Lower leg skin (tissue), 4 donors: ENCODE results near the gene PLA2G4F. TPM values are rescaled to one million over a fixed set of nuclear protein-coding genes. Genes with fewer than 3 reads are reported as not detected.

ENCODE experiments used
- DNase-seq, 2 donors: peaks; one replicate each; pipeline ENCODE4 v3.0.0-alpha.2; 2019; ENCODE audit warnings: low spot score in 2 of 2
- H3K4me3 ChIP-seq: fragments of 200-600 bp; sonication (generic); 2 replicates; pipeline ENCODE4 v1.5.1; 2017; ENCODE audit warnings: mild to moderate bottlenecking, low read depth; ENCODE audit not compliant: poor library complexity, severe bottlenecking
- CTCF ChIP-seq, 3 donors: fragments of 450-650 bp; IDR thresholded peaks; one replicate each; pipeline ENCODE4 v1.5.1; 2016; ENCODE audit warnings: antibody characterized with exemption in 3 of 3, mild to moderate bottlenecking in 3 of 3, moderate library complexity in 2 of 3
- POLR2A ChIP-seq, 2 donors: fragments of 450-650 bp; IDR thresholded peaks; one replicate each; pipeline ENCODE4 v1.6.1; 2016 to 2017; ENCODE audit warnings: antibody characterized with exemption in 2 of 2, mild to moderate bottlenecking in 1 of 2, moderate library complexity in 1 of 2
- WGBS, 2 donors: methylation state at CpG; one replicate each; pipeline ENCODE4 v1.1.5; 2018; 5-methylcytosine and 5-hydroxymethylcytosine counted together
- intact Hi-C: fragments of 100-400 bp; cut with DNase I; formaldehyde crosslinking; loops from one replicate; pipeline ENCODE4 v1.15.0; 2023; ENCODE audit warnings: low total_unique reads
- total RNA-seq, 4 donors: library from RNA; depleted of rRNA; stranded (reverse); fragments of >200 nt; gene quantifications; one replicate each; pipeline ENCODE4 v1.1.0, GENCODE V29; 2016

Gene PLA2G4F
- 100 to 1,000 TPM; 117 to 176 (median 170) TPM for total RNA-seq

- WGBS, 2 donors: 42 to 59% methylated on average over 7 to 8 of the region's 8 CpGs
- peak within 1 kb of the TSS; percentile 0 for H3K4me3 ChIP-seq
- intact Hi-C loops: no loop called here
- DNase-seq: peak in 1 of 2 donors; percentile 83
- TF ChIP-seq CTCF (IDR thresholded peaks at IDR 0.05) (no peak), POLR2A (IDR thresholded peaks at IDR 0.05) (no peak)
Measured at GRCh38 chr15:42156243-42156922, at the start of gene PLA2G4F. TSS of gene PLA2G4F (minus strand) at chr15:42156636. CDS start at chr15:42156549, 87 bp downstream.

- H3K4me3 ChIP-seq: no peak overlapping the region
- WGBS, 2 donors: 90 to 94% methylated on average over 3 of the region's 3 CpGs
- DNase-seq: no peak
- TF ChIP-seq POLR2A (IDR thresholded peaks at IDR 0.05) (no peak), CTCF (IDR thresholded peaks at IDR 0.05) (no peak)
- intact Hi-C loops: no loop called here
Measured at GRCh38 chr15:42203891-42204290, 47.5 kb upstream of the PLA2G4F start.

- DNase-seq: no peak
- intact Hi-C loops: no loop called here
- H3K4me3 ChIP-seq: no peak overlapping the region
- WGBS, 2 donors: 62 to 69% methylated on average over 2 of the region's 2 CpGs
- TF ChIP-seq CTCF (IDR thresholded peaks at IDR 0.05) (no peak), POLR2A (IDR thresholded peaks at IDR 0.05) (no peak)
Measured at GRCh38 chr15:42202653-42203052, 46.2 kb upstream of the PLA2G4F start.

GRCh38 chr15:42201801-42202200 is 45.4 kb upstream of the PLA2G4F start:
- H3K4me3 ChIP-seq: no peak overlapping the region
- intact Hi-C loops: no loop called here
- no peak for TF ChIP-seq POLR2A (IDR thresholded peaks at IDR 0.05)
- TF ChIP-seq CTCF (IDR thresholded peaks at IDR 0.05): no peak
- WGBS, 2 donors: 96% methylated on average over 1 of the region's 1 CpG
- DNase-seq: no peak

GRCh38 chr15:42199126-42199525 is 42.7 kb upstream of the PLA2G4F start:
- no peak for DNase-seq
- intact Hi-C loops: no loop called here
- WGBS, 2 donors: 76 to 80% methylated on average over 5 of the region's 5 CpGs
- no peak overlapping the region for H3K4me3 ChIP-seq
- TF ChIP-seq CTCF (IDR thresholded peaks at IDR 0.05) (no peak), POLR2A (IDR thresholded peaks at IDR 0.05) (no peak)

GRCh38 chr15:42198516-42198915 is 42.1 kb upstream of the PLA2G4F start:
- no peak for TF ChIP-seq POLR2A (IDR thresholded peaks at IDR 0.05)
- TF ChIP-seq CTCF (IDR thresholded peaks at IDR 0.05): no peak
- intact Hi-C loops: no loop called here
- no peak for DNase-seq
- H3K4me3 ChIP-seq: no peak overlapping the region
- 97 to 100% methylated on average over 1 of the region's 1 CpG for WGBS, 2 donors
